NT2/D1 (cell line): ENCODE data around the gene NOP56.

Experiments used
- DNase-seq: peaks from one replicate; pipeline ENCODE4 v3.0.0-alpha.2; 2011; ENCODE audit warnings: low read depth, low spot score
- H3K27me3 ChIP-seq: 2 replicates; pipeline ENCODE4 v1.6.0; 2011; ENCODE audit warnings: mild to moderate bottlenecking; ENCODE audit not compliant: insufficient read length, insufficient read depth
- H3K36me3 ChIP-seq: 2 replicates; pipeline ENCODE4 v1.6.1; 2011; ENCODE audit warnings: mild to moderate bottlenecking, low read length, mixed read lengths; ENCODE audit not compliant: insufficient read depth, insufficient read length
- H3K4me1 ChIP-seq: 2 replicates; pipeline ENCODE4 v1.5.1; 2011; ENCODE audit not compliant: insufficient read depth, insufficient read length
- H3K4me3 ChIP-seq: 2 replicates; pipeline ENCODE4 v1.5.1; 2011; ENCODE audit warnings: low read depth; ENCODE audit not compliant: insufficient read length
- H3K9ac ChIP-seq: 2 replicates; pipeline ENCODE4 v1.6.0; 2011; ENCODE audit warnings: low read depth; ENCODE audit not compliant: insufficient read length
- H3K9me3 ChIP-seq: 2 replicates; pipeline ENCODE4 v1.5.1; 2011; ENCODE audit warnings: mild to moderate bottlenecking, low read length; ENCODE audit not compliant: insufficient read depth
- SUZ12 ChIP-seq: IDR thresholded peaks from 2 replicates; pipeline ENCODE4 v1.6.1; 2011; ENCODE audit not compliant: insufficient read length, insufficient read depth; ENCODE audit errors: extremely low read depth
- YY1 ChIP-seq: IDR thresholded peaks from 2 replicates; pipeline ENCODE4 v1.6.1; 2011; ENCODE audit not compliant: insufficient read length, insufficient read depth
- ZNF274 ChIP-seq: IDR thresholded peaks from 2 replicates; pipeline ENCODE4 v1.6.1; 2011; ENCODE audit warnings: mild to moderate bottlenecking, low read depth, low read length

The NOP56 gene

DNA sequence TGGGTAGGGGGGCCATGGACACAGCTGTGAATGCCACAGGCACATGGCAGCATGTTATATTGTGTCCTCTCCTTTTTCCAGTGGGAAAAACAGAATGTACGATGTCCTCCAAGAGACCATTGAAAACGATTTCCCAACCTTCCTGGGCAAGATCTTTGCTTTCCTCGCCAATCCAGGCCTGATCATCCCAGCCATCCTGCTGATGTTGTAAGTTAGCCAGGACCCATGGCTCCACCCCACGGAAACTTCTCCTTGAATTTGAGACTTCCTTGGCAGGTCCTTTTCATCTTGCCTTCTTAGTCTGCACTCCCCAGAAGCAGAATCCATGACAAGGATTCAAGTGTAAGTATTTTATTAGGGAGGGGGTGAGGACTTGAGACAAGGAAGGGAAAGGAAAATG lies 28.2 kb upstream of the NOP56 start:
- no peak for TF ChIP-seq SUZ12
- TF ChIP-seq YY1 = no peak
- TF ChIP-seq ZNF274 = no peak
- H3K36me3 ChIP-seq = no peaks in the 10 kb centered on the region

GRCh38 chr20:2625062-2625461 lies 27.4 kb upstream of the NOP56 start:
- no peak for DNase-seq
- H3K4me3 ChIP-seq = no peak overlapping the region
- no peaks in the 10 kb centered on the region for H3K27me3 ChIP-seq
- TF ChIP-seq YY1 (no peak), SUZ12 (no peak)
- H3K4me1 ChIP-seq = no peaks in the 10 kb centered on the region
- no peak overlapping the region for H3K9ac ChIP-seq
- H3K9me3 ChIP-seq = peaks cover 35% of the 10 kb centered on the region
- H3K36me3 ChIP-seq = no peaks in the 10 kb centered on the region

More for the DNA sequence above, 28.2 kb upstream of the NOP56 start:
- Histone ChIP-seq H3K27me3 (no peaks in the 10 kb centered on the region), H3K4me1 (no peaks in the 10 kb centered on the region), H3K9me3 (peaks cover 35% of the 10 kb centered on the region), H3K4me3 (no peak overlapping the region), H3K9ac (no peak overlapping the region)
- no peak for DNase-seq

DNA sequence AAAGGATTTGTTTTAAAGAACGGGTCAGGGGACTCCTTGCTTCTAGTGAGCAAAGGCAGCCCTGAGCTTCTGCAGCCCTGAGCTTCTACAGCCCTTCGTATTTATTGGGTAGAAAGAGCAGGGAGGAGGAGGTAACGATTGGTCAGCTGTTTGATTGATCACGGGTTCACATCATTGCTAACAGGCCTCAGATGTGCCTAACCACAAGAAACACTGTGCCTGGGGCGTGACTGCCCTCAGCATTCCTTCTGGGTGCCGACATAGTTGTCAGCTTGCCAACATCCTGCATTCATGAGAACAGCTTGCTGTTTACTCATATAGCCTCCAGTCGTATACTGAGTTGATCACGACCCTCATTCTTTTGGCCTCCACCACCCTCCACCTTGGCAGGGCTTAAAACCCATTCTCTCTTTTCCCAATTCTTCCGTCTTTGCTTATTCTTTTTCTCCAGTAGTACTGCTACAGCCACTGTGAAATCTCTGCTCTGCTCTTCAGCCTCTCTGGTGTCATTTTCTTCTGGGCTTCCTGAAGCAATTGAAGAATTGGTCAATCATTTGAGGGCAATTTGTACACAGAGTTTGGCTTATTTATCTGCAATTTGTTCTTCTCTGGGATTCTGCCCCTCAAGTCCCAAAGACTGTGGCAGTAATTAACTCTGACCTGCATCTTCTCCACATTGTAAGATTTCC lies 25.4 kb upstream of the NOP56 start:
- H3K4me1 ChIP-seq = no peaks in the 10 kb centered on the region
- H3K36me3 ChIP-seq = no peaks in the 10 kb centered on the region
- H3K27me3 ChIP-seq = no peaks in the 10 kb centered on the region
- H3K9ac ChIP-seq = no peak overlapping the region
- DNase-seq = no peak
- no peak overlapping the region for H3K4me3 ChIP-seq
- TF ChIP-seq ZNF274 (no peak), YY1 (no peak), SUZ12 (no peak)
- H3K9me3 ChIP-seq = peaks cover 35% of the 10 kb centered on the region

GRCh38 chr20:2631228-2631627 lies 21.2 kb upstream of the NOP56 start:
- DNase-seq = no peak
- no peak overlapping the region for H3K4me3 ChIP-seq
- H3K9ac ChIP-seq = no peak overlapping the region
- no peaks in the 10 kb centered on the region for H3K4me1 ChIP-seq
- H3K27me3 ChIP-seq = no peaks in the 10 kb centered on the region
- no peaks in the 10 kb centered on the region for H3K36me3 ChIP-seq
- H3K9me3 ChIP-seq = peaks cover 13% of the 10 kb centered on the region
- no peak for TF ChIP-seq YY1
- no peak for TF ChIP-seq ZNF274
- no peak for TF ChIP-seq SUZ12

- Histone ChIP-seq H3K9me3 (no peaks in the 10 kb centered on the region), H3K4me1 (no peaks in the 10 kb centered on the region), H3K27me3 (no peaks in the 10 kb centered on the region), H3K4me3 (no peak overlapping the region), H3K36me3 (no peaks in the 10 kb centered on the region), H3K9ac (no peak overlapping the region)
- no peak for TF ChIP-seq SUZ12
- TF ChIP-seq YY1 = no peak
- no peak for TF ChIP-seq ZNF274
- no peak for DNase-seq
Observed at GRCh38 chr20:2633381-2633780, 19.1 kb upstream of the NOP56 start.

- TF ChIP-seq YY1 = no peak
- Histone ChIP-seq H3K9ac (no peak overlapping the region), H3K27me3 (no peaks in the 10 kb centered on the region), H3K4me1 (no peaks in the 10 kb centered on the region), H3K36me3 (no peaks in the 10 kb centered on the region), H3K9me3 (no peaks in the 10 kb centered on the region), H3K4me3 (no peak overlapping the region)
- no peak for DNase-seq
Observed at GRCh38 chr20:2637246-2637645, 15.2 kb upstream of the NOP56 start.

- Histone ChIP-seq H3K36me3 (peaks cover 4% of the 10 kb centered on the region), H3K9me3 (no peaks in the 10 kb centered on the region), H3K4me1 (no peaks in the 10 kb centered on the region), H3K4me3 (no peak overlapping the region), H3K27me3 (no peaks in the 10 kb centered on the region), H3K9ac (no peak overlapping the region)
- TF ChIP-seq YY1 (no peak), ZNF274 (no peak), SUZ12 (no peak)
- DNase-seq = no peak
Observed at GRCh38 chr20:2640260-2640659, 12.2 kb upstream of the NOP56 start.

- no peak overlapping the region for H3K4me3 ChIP-seq
- DNase-seq = no peak
- TF ChIP-seq ZNF274 (no peak), YY1 (no peak), SUZ12 (no peak)
Observed at GRCh38 chr20:2640899-2641298, 11.5 kb upstream of the NOP56 start.

More at GRCh38 chr20:2640899-2641298, 11.5 kb upstream of the NOP56 start:
- Histone ChIP-seq H3K9ac (no peak overlapping the region), H3K27me3 (no peaks in the 10 kb centered on the region), H3K9me3 (no peaks in the 10 kb centered on the region), H3K36me3 (peaks cover 4% of the 10 kb centered on the region), H3K4me1 (no peaks in the 10 kb centered on the region)
